Inflammatory macrophage (primary cell): ENCODE measurements around the gene ZFP36.
A peak's percentile ranks its signal among the peaks of the same experiment; 100 is the strongest.

Experiments used
- DNase-seq, 2 donors: peaks; one replicate each; pipeline ENCODE4 v3.0.0-alpha.2; 2020 to 2022

Gene ZFP36

GRCh38 chr19:39405958-39406655, 540 bp upstream of the ZFP36 start:
- DNase-seq, result no peak

- DNase-seq, result no peak
Observed at GRCh38 chr19:39407410-39407659, 688 bp downstream of the ZFP36 start.

GRCh38 chr19:39407660-39408391, 1.2 kb downstream of the ZFP36 start:
- peak; percentile 29 to 45 for DNase-seq

- DNase-seq, result no peak
Observed at GRCh38 chr19:39408392-39409207, 2.0 kb downstream of the ZFP36 start.

- DNase-seq, result peak; percentile 71 to 75
Observed at GRCh38 chr19:39409208-39410016, 2.8 kb downstream of the ZFP36 start.

- peak; percentile 49 to 69 for DNase-seq
Observed at GRCh38 chr19:39410017-39410830, 3.6 kb downstream of the ZFP36 start.

GRCh38 chr19:39410831-39411080, 4.1 kb downstream of the ZFP36 start:
- DNase-seq, result no peak

- DNase-seq, result peak in 1 of 2 donors; percentile 31
Observed at GRCh38 chr19:39411081-39411831, 4.6 kb downstream of the ZFP36 start.

- DNase-seq, result peak; percentile 93 to 95
Observed at GRCh38 chr19:39411832-39412099, 5.1 kb downstream of the ZFP36 start.

- peak; percentile 99 to 100 for DNase-seq
Observed at GRCh38 chr19:39412100-39412866, 5.6 kb downstream of the ZFP36 start, which contains the start of gene PLEKHG2. Gene PLEKHG2 (plus strand): TSS chr19:39412669. CDS start chr19:39414087, 1,418 bp downstream.

GRCh38 chr19:39412867-39413271, 6.2 kb downstream of the ZFP36 start:
- no peak for DNase-seq

- no peak for DNase-seq
Observed at GRCh38 chr19:39413272-39413910, 6.7 kb downstream of the ZFP36 start.

- no peak for DNase-seq
Observed at GRCh38 chr19:39413911-39414608, 7.4 kb downstream of the ZFP36 start.

- DNase-seq, result no peak
Observed at GRCh38 chr19:39415111-39416046, 8.7 kb downstream of the ZFP36 start.

- DNase-seq, result no peak
Observed at GRCh38 chr19:39416152-39417120, 9.8 kb downstream of the ZFP36 start.

GRCh38 chr19:39417463-39418181, 11.0 kb downstream of the ZFP36 start:
- no peak for DNase-seq
